ENCODE measurements around the gene PDE4B.
A peak's percentile ranks its signal among the peaks of the same experiment; 100 is the strongest.

PDE4B gene

GRCh38 chr1:66323958-66324625, 531.4 kb downstream of the PDE4B start:
- no peak for DNase-seq

GRCh38 chr1:66325594-66326380, 533.1 kb downstream of the PDE4B start:
- DNase-seq, result no peak

GRCh38 chr1:66326867-66327266, 534.2 kb downstream of the PDE4B start:
- no peak for DNase-seq

GRCh38 chr1:66327588-66327987, 534.9 kb downstream of the PDE4B start:
- no peak for DNase-seq

- DNase-seq, result no peak
Measured at GRCh38 chr1:66328896-66329295, 536.2 kb downstream of the PDE4B start.

DNA sequence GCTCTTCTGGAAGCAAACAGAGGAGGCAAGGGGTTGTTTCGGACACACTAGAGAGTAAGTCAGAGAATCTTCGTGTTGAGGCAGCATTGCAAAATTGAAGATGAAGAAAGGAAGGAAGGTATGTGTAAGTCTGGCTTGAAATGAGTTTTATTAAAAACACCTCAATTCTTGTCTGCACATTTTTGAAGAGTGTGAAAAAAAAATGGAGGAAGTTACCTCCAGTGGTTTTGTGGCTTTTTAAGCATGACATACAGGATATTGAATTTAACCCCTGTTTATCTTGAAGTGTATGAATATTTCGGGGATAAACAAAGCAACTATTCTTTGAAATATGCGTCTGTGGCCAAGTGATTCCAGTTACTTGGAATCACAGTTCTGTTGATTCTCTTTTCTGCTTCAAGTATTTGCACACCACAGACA, 538.0 kb downstream of the PDE4B start:
- DNase-seq, result no peak

- peak in 1 of 2 donors; percentile 23 for DNase-seq
Measured at GRCh38 chr1:66331658-66332547, 539.2 kb downstream of the PDE4B start.

GRCh38 chr1:66332548-66332901, 539.8 kb downstream of the PDE4B start:
- no peak for DNase-seq

- no peak for DNase-seq
Measured at GRCh38 chr1:66333466-66334199, 540.9 kb downstream of the PDE4B start.

- no peak for DNase-seq
Measured at GRCh38 chr1:66334318-66334717, 541.6 kb downstream of the PDE4B start.

- no peak for DNase-seq
Measured at GRCh38 chr1:66335125-66335524, 542.4 kb downstream of the PDE4B start.

GRCh38 chr1:66335859-66336640, 543.4 kb downstream of the PDE4B start:
- DNase-seq, result peak; percentile 38 to 44

GRCh38 chr1:66336641-66336990, 543.9 kb downstream of the PDE4B start:
- no peak for DNase-seq

- DNase-seq, result no peak
Measured at GRCh38 chr1:66337249-66337648, 544.6 kb downstream of the PDE4B start.

GRCh38 chr1:66339944-66340343, 547.2 kb downstream of the PDE4B start:
- DNase-seq, result no peak

GRCh38 chr1:66341446-66342089, 548.9 kb downstream of the PDE4B start:
- DNase-seq, result no peak

GRCh38 chr1:66342707-66343106, 550.0 kb downstream of the PDE4B start:
- no peak for DNase-seq

- DNase-seq, result no peak
Measured at GRCh38 chr1:66343569-66344325, 551.1 kb downstream of the PDE4B start.

DNA sequence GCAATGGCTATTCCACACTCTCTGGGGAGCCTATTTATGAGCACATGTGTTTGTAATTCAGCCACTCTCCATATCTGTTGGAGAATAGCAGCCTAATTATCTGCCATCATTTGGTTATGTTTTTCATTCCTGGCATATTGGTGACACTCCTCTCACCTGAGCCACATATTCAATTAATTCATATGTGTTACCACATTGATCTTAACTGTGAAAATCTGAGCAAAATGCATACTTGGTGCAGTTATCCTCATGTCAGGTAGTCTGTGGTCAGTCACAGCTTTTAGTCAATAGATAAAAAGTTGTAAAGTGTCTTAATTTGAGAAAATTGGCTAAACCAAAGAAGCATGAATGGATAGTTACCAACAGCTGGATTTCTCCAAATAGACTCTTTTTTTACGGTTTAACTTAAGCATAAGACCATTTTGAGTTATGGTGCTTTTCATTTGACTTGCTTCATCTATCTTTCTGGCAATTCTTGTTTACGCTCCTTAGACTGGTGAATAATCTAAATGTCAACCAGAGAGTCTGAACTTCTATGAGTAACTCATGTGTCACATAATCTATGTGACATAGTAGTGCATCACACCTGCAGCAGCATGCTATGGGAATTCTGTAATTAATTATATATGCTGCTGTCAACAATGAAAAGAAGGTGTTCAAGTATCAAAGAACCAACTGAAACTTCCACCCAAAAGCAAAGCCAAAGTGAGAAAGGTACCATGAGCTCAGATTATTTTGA, 553.5 kb downstream of the PDE4B start:
- no peak for DNase-seq

- DNase-seq, result no peak
Measured at GRCh38 chr1:66346873-66347272, 554.2 kb downstream of the PDE4B start.
